Mesenchymal stem cell (in vitro differentiated cells and primary cell): ENCODE data around the gene ANKRD31.

Source experiments
- DNase-seq: peaks from one replicate; pipeline ENCODE4 v3.0.0-alpha.2; 2013
- H2AFZ ChIP-seq: one replicate; pipeline ENCODE4 v1.6.1; 2013; ENCODE audit warnings: low read depth, mild to moderate bottlenecking, control low read depth, inconsistent platforms, low read length, moderate library complexity
- H2AK5ac ChIP-seq: 2 replicates; pipeline ENCODE4 v1.6.1; 2013; ENCODE audit warnings: low read length, moderate library complexity, mild to moderate bottlenecking, inconsistent platforms; ENCODE audit not compliant: severe bottlenecking
- H2BK120ac ChIP-seq: one replicate; pipeline ENCODE4 v1.6.1; 2013; ENCODE audit warnings: low read depth, mild to moderate bottlenecking, inconsistent platforms, low read length, moderate library complexity
- H2BK12ac ChIP-seq, 2 experiments: one replicate each; pipeline ENCODE4 v1.6.1; 2013; ENCODE audit warnings: inconsistent platforms in 2 of 2, low read length in 2 of 2, mild to moderate bottlenecking in 2 of 2, moderate library complexity in 2 of 2, control low read depth in 1 of 2
- H2BK15ac ChIP-seq: one replicate; pipeline ENCODE4 v1.6.1; 2013; ENCODE audit warnings: mild to moderate bottlenecking, low read depth, inconsistent platforms; ENCODE audit not compliant: poor library complexity, severe bottlenecking
- H2BK5ac ChIP-seq: 2 replicates; pipeline ENCODE4 v1.6.1; 2013; ENCODE audit warnings: low read depth, mild to moderate bottlenecking, low read length, control low read depth, inconsistent platforms; ENCODE audit not compliant: poor library complexity, severe bottlenecking
- H3K14ac ChIP-seq, 2 experiments: one replicate each; pipeline ENCODE4 v1.6.1; 2013; ENCODE audit warnings: inconsistent platforms in 2 of 2, low read length in 2 of 2, control low read depth in 1 of 2, mild to moderate bottlenecking in 1 of 2, moderate library complexity in 1 of 2
- H3K18ac ChIP-seq, 2 experiments: one replicate each; pipeline ENCODE4 v1.6.1; 2013; ENCODE audit warnings: inconsistent platforms in 2 of 2, low read length in 2 of 2, control low read depth in 1 of 2, low read depth in 1 of 2, mild to moderate bottlenecking in 1 of 2
- H3K23ac ChIP-seq, 2 experiments: one replicate each; pipeline ENCODE4 v1.6.1; 2013; ENCODE audit warnings: inconsistent platforms in 2 of 2, low read length in 2 of 2, mild to moderate bottlenecking in 2 of 2, moderate library complexity in 2 of 2, control low read depth in 1 of 2
- H3K27ac ChIP-seq: 2 replicates; pipeline ENCODE4 v1.5.1; 2013; ENCODE audit warnings: mild to moderate bottlenecking, moderate library complexity, low read length, control low read depth, inconsistent platforms; ENCODE audit not compliant: poor library complexity, severe bottlenecking
- H3K27me3 ChIP-seq, 2 experiments: 2 replicates each; pipeline versions ENCODE4 v1.6.1 to v1.7.0; 2013; ENCODE audit warnings: low read length in 2 of 2, mild to moderate bottlenecking in 2 of 2, moderate library complexity in 2 of 2, control low read depth in 1 of 2, inconsistent platforms in 1 of 2; ENCODE audit not compliant: control insufficient read depth in 1 of 2, insufficient read depth in 1 of 2
- H3K36me3 ChIP-seq, 2 experiments: 2 replicates each; pipeline versions ENCODE4 v1.6.1 to v1.7.0; 2013; ENCODE audit warnings: low read length in 2 of 2, control low read depth in 1 of 2, inconsistent platforms in 1 of 2, low read depth in 1 of 2, mild to moderate bottlenecking in 1 of 2; ENCODE audit not compliant: insufficient read depth in 2 of 2, control insufficient read depth in 1 of 2
- H3K4ac ChIP-seq, 2 experiments: one replicate each; pipeline ENCODE4 v1.6.1; 2013; ENCODE audit warnings: inconsistent platforms in 2 of 2, low read length in 2 of 2, mild to moderate bottlenecking in 2 of 2, moderate library complexity in 2 of 2, control low read depth in 1 of 2, low read depth in 1 of 2
- H3K4me1 ChIP-seq: 2 replicates; pipeline ENCODE4 v1.6.1; 2013; ENCODE audit warnings: low read depth, low read length, control low read depth; ENCODE audit not compliant: control insufficient read depth, insufficient read depth
- H3K4me2 ChIP-seq: 2 replicates; pipeline ENCODE4 v1.6.1; 2013; ENCODE audit warnings: low read length, mild to moderate bottlenecking, inconsistent platforms; ENCODE audit not compliant: poor library complexity, severe bottlenecking
- H3K4me3 ChIP-seq, 2 experiments: 2 replicates each; pipeline versions ENCODE4 v1.5.1 to v1.7.0; 2013; ENCODE audit warnings: low read length in 2 of 2, mild to moderate bottlenecking in 2 of 2, control low read depth in 1 of 2, low read depth in 1 of 2; ENCODE audit not compliant: insufficient read depth in 1 of 2
- H3K79me1 ChIP-seq: replicated peaks from 2 replicates; pipeline ENCODE4 v1.6.1; 2013; ENCODE audit warnings: mild to moderate bottlenecking, control low read depth, low read length, inconsistent platforms; ENCODE audit not compliant: poor library complexity, severe bottlenecking
- H3K9ac ChIP-seq: 2 replicates; pipeline ENCODE4 v1.7.0; 2013; ENCODE audit warnings: mild to moderate bottlenecking, low read length, moderate library complexity
- H3K9me3 ChIP-seq: 2 replicates; pipeline ENCODE4 v1.7.0; 2013; ENCODE audit warnings: mild to moderate bottlenecking, low read length; ENCODE audit not compliant: control insufficient read depth
- H4K8ac ChIP-seq: one replicate; pipeline ENCODE4 v1.6.1; 2013; ENCODE audit warnings: inconsistent platforms, mild to moderate bottlenecking, low read length, moderate library complexity
- H4K91ac ChIP-seq: one replicate; pipeline ENCODE4 v1.6.1; 2013; ENCODE audit warnings: mild to moderate bottlenecking, low read length, inconsistent platforms
- WGBS: methylation state at CpG from one replicate; pipeline ENCODE4 v1.1.7; 2013; ENCODE audit warnings: mixed read lengths; 5-methylcytosine and 5-hydroxymethylcytosine counted together

The ANKRD31 gene

DNA sequence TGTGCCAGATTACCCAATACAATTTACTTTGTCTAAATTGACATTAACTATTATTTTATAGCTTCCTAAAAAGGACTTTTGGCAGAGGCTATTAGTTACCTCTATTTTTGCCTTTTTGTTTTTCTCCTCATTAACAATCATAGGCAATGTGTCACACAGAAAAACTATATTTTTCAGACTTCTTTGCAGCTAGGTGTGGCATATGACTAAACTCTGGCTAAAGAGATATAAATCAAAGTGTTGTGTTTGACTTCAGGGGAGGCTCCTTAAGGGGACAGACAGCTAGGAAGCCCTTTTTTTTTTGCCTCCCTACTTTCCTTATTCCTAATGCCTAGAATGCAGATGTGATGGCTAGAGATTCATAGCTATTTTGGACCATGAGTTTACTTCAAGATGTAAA, 164.6 kb downstream of the ANKRD31 start:
- H3K18ac ChIP-seq, result no peak overlapping the region
- no peaks in the 10 kb centered on the region for H3K36me3 ChIP-seq
- no peaks in the 10 kb centered on the region for H3K9me3 ChIP-seq
- no peak overlapping the region for H3K9ac ChIP-seq
- H4K91ac ChIP-seq, result no peak overlapping the region
- H3K4me3 ChIP-seq, result no peak overlapping the region
- no peak overlapping the region for H2BK15ac ChIP-seq
- H2BK5ac ChIP-seq, result no peak overlapping the region
- no peaks in the 10 kb centered on the region for H3K79me1 ChIP-seq
- no peak overlapping the region for H2BK12ac ChIP-seq
- H3K4me1 ChIP-seq, result no peaks in the 10 kb centered on the region
- no peak overlapping the region for H3K4ac ChIP-seq
- no peak overlapping the region for H2BK120ac ChIP-seq
- H3K4me2 ChIP-seq, result no peak overlapping the region
- H3K23ac ChIP-seq, result no peak overlapping the region
- H3K27ac ChIP-seq, result no peak overlapping the region
- H3K27me3 ChIP-seq, result no peaks in the 10 kb centered on the region
- no peak overlapping the region for H4K8ac ChIP-seq
- no peak for DNase-seq
- H2AFZ ChIP-seq, result no peak overlapping the region
- no peak overlapping the region for H3K14ac ChIP-seq
- H2AK5ac ChIP-seq, result no peak overlapping the region

DNA sequence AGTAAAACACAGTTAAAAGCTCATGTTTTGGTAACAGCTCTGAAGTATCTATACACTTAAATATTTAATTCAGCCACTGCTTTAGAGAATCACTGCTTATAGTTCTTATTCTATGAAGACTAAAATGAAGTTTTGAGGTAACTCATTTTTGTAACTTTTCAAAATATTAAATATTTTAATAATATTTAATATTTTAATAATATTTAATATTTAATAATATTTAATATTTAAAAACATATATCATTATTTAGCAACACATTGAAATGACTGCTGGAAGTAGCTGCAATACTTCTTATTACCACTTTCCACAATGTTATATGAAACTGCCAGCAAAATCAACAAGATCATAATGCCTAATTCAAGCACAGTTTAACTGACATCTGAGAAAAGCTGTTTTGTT, 165.6 kb downstream of the ANKRD31 start:
- Histone ChIP-seq H3K36me3 (no peaks in the 10 kb centered on the region), H4K91ac (no peak overlapping the region), H3K9me3 (no peaks in the 10 kb centered on the region), H3K9ac (no peak overlapping the region), H3K27ac (no peak overlapping the region), H3K4me2 (no peak overlapping the region), H3K4me3 (no peak overlapping the region), H2BK12ac (no peak overlapping the region), H2BK5ac (no peak overlapping the region), H4K8ac (no peak overlapping the region), H3K79me1 (no peaks in the 10 kb centered on the region), H3K14ac (no peak overlapping the region), H3K23ac (no peak overlapping the region), H2AFZ (no peak overlapping the region), H2BK120ac (no peak overlapping the region), H3K4me1 (no peaks in the 10 kb centered on the region), H2AK5ac (no peak overlapping the region), H3K18ac (no peak overlapping the region), H2BK15ac (no peak overlapping the region), H3K27me3 (no peaks in the 10 kb centered on the region), H3K4ac (no peak overlapping the region)
- no peak for DNase-seq

DNA sequence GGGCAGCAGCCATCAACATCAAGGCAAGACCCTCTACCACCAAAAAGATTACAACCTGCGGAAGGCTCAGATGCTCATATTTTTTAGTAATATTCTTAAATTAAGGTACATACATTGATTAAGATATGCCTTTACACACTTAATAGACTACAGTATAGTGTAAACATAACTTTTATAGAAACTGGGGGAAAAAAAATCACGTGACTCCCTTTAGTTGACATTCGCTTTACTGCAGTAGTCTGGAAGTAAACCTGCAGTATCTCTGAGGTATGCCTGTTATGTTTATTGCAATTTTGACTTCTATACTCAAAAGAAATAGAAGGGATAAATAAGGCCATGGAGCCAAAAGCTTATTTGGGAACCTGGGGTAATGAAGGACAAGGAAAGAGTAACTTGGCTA, 169.2 kb downstream of the ANKRD31 start:
- Histone ChIP-seq H2BK12ac (no peak overlapping the region), H2BK120ac (no peak overlapping the region), H2AK5ac (no peak overlapping the region), H3K36me3 (no peaks in the 10 kb centered on the region), H2BK5ac (no peak overlapping the region), H3K4me1 (no peaks in the 10 kb centered on the region), H2BK15ac (no peak overlapping the region), H3K79me1 (no peaks in the 10 kb centered on the region), H3K27ac (no peak overlapping the region), H4K91ac (no peak overlapping the region), H3K18ac (no peak overlapping the region), H3K9ac (no peak overlapping the region), H3K14ac (no peak overlapping the region), H3K4ac (no peak overlapping the region), H3K4me2 (no peak overlapping the region), H4K8ac (no peak overlapping the region), H3K9me3 (no peaks in the 10 kb centered on the region), H2AFZ (no peak overlapping the region), H3K4me3 (no peak overlapping the region), H3K27me3 (no peaks in the 10 kb centered on the region), H3K23ac (no peak overlapping the region)
- no peak for DNase-seq
- 89% methylated on average over 2 of the region's 3 CpGs for WGBS

GRCh38 chr5:75062925-75063531, 173.7 kb downstream of the ANKRD31 start:
- Histone ChIP-seq H3K27me3 (peaks cover 0 to 3% of the 10 kb centered on the region in 2 experiments), H4K8ac (no peak overlapping the region), H3K79me1 (no peaks in the 10 kb centered on the region), H3K9ac (no peak overlapping the region), H3K4me3 (no peak overlapping the region), H3K4ac (no peak overlapping the region), H2BK120ac (no peak overlapping the region), H3K4me2 (no peak overlapping the region), H2AK5ac (no peak overlapping the region), H3K36me3 (no peaks in the 10 kb centered on the region), H2BK15ac (no peak overlapping the region), H3K18ac (no peak overlapping the region), H2BK12ac (no peak overlapping the region), H3K27ac (no peak overlapping the region), H4K91ac (no peak overlapping the region), H2AFZ (no peak overlapping the region), H2BK5ac (no peak overlapping the region), H3K14ac (no peak overlapping the region), H3K23ac (no peak overlapping the region), H3K4me1 (no peaks in the 10 kb centered on the region), H3K9me3 (no peaks in the 10 kb centered on the region)
- 80% methylated on average over 1 of the region's 2 CpGs for WGBS
- DNase-seq, result no peak
